Smooth muscle cell (in vitro differentiated cells): ENCODE measurements around the gene TRPM5. TPM values are rescaled to one million over a fixed set of nuclear protein-coding genes. Genes with fewer than 3 reads are reported as not detected.

Source experiments
- DNase-seq: peaks from one replicate; lab custom pipeline; 2025; ENCODE audit not compliant: unreplicated experiment; lab: John Stamatoyannopoulos, UW
- H2AFZ ChIP-seq: fragments of 200-600 bp; sonication (generic); 2 replicates; pipeline ENCODE4 v1.6.0; 2016; ENCODE audit warnings: antibody characterized with exemption, low read depth, mild to moderate bottlenecking
- H3F3A ChIP-seq: fragments of 200-600 bp; sonication (generic); 2 replicates; pipeline ENCODE4 v1.6.0; 2017; ENCODE audit warnings: antibody characterized with exemption, low read depth
- H3K27ac ChIP-seq: fragments of 200-600 bp; sonication (generic); 2 replicates; pipeline ENCODE4 v1.5.1; 2016; ENCODE audit warnings: low read depth, mild to moderate bottlenecking
- H3K27me3 ChIP-seq: fragments of 200-600 bp; sonication (generic); 2 replicates; pipeline ENCODE4 v1.6.1; 2016; ENCODE audit warnings: low read depth, mild to moderate bottlenecking
- H3K36me3 ChIP-seq: fragments of 200-600 bp; sonication (generic); 2 replicates; pipeline ENCODE4 v1.5.1; 2016; ENCODE audit warnings: low read depth
- H3K4me1 ChIP-seq: fragments of 200-600 bp; sonication (generic); 2 replicates; pipeline ENCODE4 v1.5.1; 2016; ENCODE audit warnings: low read depth
- H3K4me2 ChIP-seq: fragments of 200-600 bp; sonication (generic); 2 replicates; pipeline ENCODE4 v1.6.0; 2016; ENCODE audit warnings: mild to moderate bottlenecking
- H3K4me3 ChIP-seq: fragments of 200-600 bp; sonication (generic); 2 replicates; pipeline ENCODE4 v1.5.1; 2016; ENCODE audit warnings: mild to moderate bottlenecking
- H3K79me2 ChIP-seq: fragments of 200-600 bp; sonication (generic); 2 replicates; pipeline ENCODE4 v1.6.0; 2016; ENCODE audit warnings: low read depth, mild to moderate bottlenecking
- H3K9ac ChIP-seq: fragments of 200-600 bp; sonication (generic); 2 replicates; pipeline ENCODE4 v1.6.0; 2016; ENCODE audit warnings: low read depth
- H3K9me3 ChIP-seq: fragments of 200-600 bp; sonication (generic); replicated peaks from 2 replicates; pipeline ENCODE4 v1.5.1; 2016; ENCODE audit warnings: low read depth
- H4K20me1 ChIP-seq: fragments of 200-600 bp; sonication (generic); 2 replicates; pipeline ENCODE4 v1.6.0; 2016; ENCODE audit warnings: low read depth
- CTCF ChIP-seq: fragments of 200-600 bp; sonication (generic); IDR thresholded peaks from 2 replicates; pipeline ENCODE4 v1.5.1; 2017; ENCODE audit warnings: borderline replicate concordance, mild to moderate bottlenecking, antibody characterized with exemption; ENCODE audit not compliant: insufficient read depth, poor library complexity, severe bottlenecking
- WGBS: methylation state at CpG from one replicate; pipeline ENCODE4 v1.1.7; 2016; ENCODE audit warnings: low lambda C conversion rate; 5-methylcytosine and 5-hydroxymethylcytosine counted together
- polyA plus RNA-seq: library from polyadenylated mRNA; unstranded; fragments of >200 nt; fragmentation: Nextera tagmentation; extraction: Ambion mirVana; gene quantifications from 2 replicates; pipeline ENCODE4 v1.2.1, GENCODE V29; 2016
- total RNA-seq: library from RNA; depleted of rRNA; stranded (reverse); fragments of >200 nt; gene quantifications from 2 replicates; pipeline ENCODE4 v1.2.3, GENCODE V29; 2014

Gene TRPM5
- total and polyA plus RNA-seq, 2 experiments from 2014 or later = not detected

GRCh38 chr11:2477254-2477653, 32.9 kb upstream of the TRPM5 start:
- no peaks in the 10 kb centered on the region for H3K79me2 ChIP-seq
- no peak overlapping the region for H3K4me3 ChIP-seq
- H3K9ac ChIP-seq = no peak overlapping the region
- WGBS = 86% methylated on average over 3 of the region's 3 CpGs
- no peak for DNase-seq
- no peak for TF ChIP-seq CTCF
- no peak overlapping the region for H3K27ac ChIP-seq
- no peaks in the 10 kb centered on the region for H3K4me1 ChIP-seq
- H3K4me2 ChIP-seq = no peak overlapping the region
- no peaks in the 10 kb centered on the region for H3F3A ChIP-seq
- no peaks in the 10 kb centered on the region for H3K36me3 ChIP-seq
- no peak overlapping the region for H2AFZ ChIP-seq
- H3K9me3 ChIP-seq = no peaks in the 10 kb centered on the region
- no peaks in the 10 kb centered on the region for H3K27me3 ChIP-seq
- H4K20me1 ChIP-seq = no peaks in the 10 kb centered on the region

- Histone ChIP-seq H3K9me3 (no peaks in the 10 kb centered on the region), H3K79me2 (no peaks in the 10 kb centered on the region), H3F3A (no peaks in the 10 kb centered on the region), H3K4me3 (no peak overlapping the region), H3K9ac (peak overlapping the region; percentile 43), H3K27ac (peak overlapping the region; percentile 85), H3K4me2 (peak overlapping the region; percentile 33), H3K27me3 (peaks cover 6% of the 10 kb centered on the region), H3K36me3 (no peaks in the 10 kb centered on the region), H4K20me1 (no peaks in the 10 kb centered on the region), H2AFZ (peak overlapping the region; percentile 7), H3K4me1 (no peaks in the 10 kb centered on the region)
- DNase-seq = no peak
- no peak for TF ChIP-seq CTCF
- WGBS = 58% methylated on average over 17 of the region's 17 CpGs
Observed at GRCh38 chr11:2475136-2475918, 31.0 kb upstream of the TRPM5 start.

GRCh38 chr11:2474059-2474901, 30.0 kb upstream of the TRPM5 start:
- Histone ChIP-seq H3K9me3 (no peaks in the 10 kb centered on the region), H4K20me1 (no peaks in the 10 kb centered on the region), H3K36me3 (no peaks in the 10 kb centered on the region), H3K27me3 (peaks cover 13% of the 10 kb centered on the region), H3K79me2 (no peaks in the 10 kb centered on the region), H3K4me3 (no peak overlapping the region), H3F3A (no peaks in the 10 kb centered on the region), H3K9ac (peak overlapping the region; percentile 43), H3K4me1 (no peaks in the 10 kb centered on the region), H3K27ac (peak overlapping the region; percentile 85), H3K4me2 (no peak overlapping the region), H2AFZ (no peak overlapping the region)
- no peak for DNase-seq
- WGBS = 79% methylated on average over 19 of the region's 19 CpGs
- no peak for TF ChIP-seq CTCF
